GM10266 (cell line): ENCODE measurements around the gene POLR2B.
A peak's percentile ranks its signal among the peaks of the same experiment; 100 is the strongest.

Experiments
- DNase-seq: peaks from one replicate; pipeline ENCODE4 v3.0.0; 2012; ENCODE audit errors: extremely low spot score
- TF ChIP-seq, protein P1 (sequence below): IDR thresholded peaks from 2 replicates; pipeline ENCODE4 v1.5.1; 2012; ENCODE audit warnings: mild to moderate bottlenecking, low read depth; ENCODE audit not compliant: control insufficient read depth, insufficient read depth; ENCODE audit errors: missing control alignments

Gene POLR2B

GRCh38 chr4:56973336-56973735 is 5.4 kb upstream of the POLR2B start:
- no peak for DNase-seq
- TF ChIP-seq, protein P1, sequence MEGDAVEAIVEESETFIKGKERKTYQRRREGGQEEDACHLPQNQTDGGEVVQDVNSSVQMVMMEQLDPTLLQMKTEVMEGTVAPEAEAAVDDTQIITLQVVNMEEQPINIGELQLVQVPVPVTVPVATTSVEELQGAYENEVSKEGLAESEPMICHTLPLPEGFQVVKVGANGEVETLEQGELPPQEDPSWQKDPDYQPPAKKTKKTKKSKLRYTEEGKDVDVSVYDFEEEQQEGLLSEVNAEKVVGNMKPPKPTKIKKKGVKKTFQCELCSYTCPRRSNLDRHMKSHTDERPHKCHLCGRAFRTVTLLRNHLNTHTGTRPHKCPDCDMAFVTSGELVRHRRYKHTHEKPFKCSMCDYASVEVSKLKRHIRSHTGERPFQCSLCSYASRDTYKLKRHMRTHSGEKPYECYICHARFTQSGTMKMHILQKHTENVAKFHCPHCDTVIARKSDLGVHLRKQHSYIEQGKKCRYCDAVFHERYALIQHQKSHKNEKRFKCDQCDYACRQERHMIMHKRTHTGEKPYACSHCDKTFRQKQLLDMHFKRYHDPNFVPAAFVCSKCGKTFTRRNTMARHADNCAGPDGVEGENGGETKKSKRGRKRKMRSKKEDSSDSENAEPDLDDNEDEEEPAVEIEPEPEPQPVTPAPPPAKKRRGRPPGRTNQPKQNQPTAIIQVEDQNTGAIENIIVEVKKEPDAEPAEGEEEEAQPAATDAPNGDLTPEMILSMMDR, result no peak

- TF ChIP-seq, protein P1, result no peak
- no peak for DNase-seq
Measured at GRCh38 chr4:56976283-56976836, 2.3 kb upstream of the POLR2B start.

DNA sequence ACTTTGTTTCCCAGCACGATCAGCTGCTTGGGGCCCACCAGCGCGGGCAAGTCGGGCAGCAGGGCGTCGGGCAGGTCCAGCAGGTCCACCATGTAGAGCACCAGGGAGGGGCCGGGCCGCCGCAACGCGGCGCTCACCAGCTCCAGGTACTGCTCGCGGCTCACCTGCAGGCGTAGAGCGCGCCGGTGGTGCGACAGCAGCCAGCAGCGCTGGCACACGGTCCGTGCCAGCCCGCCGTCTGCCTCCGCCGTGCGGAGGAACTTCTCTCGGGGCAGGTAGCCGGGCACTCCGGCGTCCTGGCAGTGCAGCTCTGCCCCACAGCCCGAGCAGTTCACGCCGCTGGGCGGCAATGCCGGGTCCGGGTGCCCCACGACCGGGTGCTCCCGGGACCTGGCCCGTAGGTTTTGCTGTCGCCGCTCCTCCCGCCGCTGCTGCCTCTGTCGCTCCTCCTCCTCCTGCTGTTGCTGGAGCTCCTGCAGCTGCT is 1.8 kb upstream of the POLR2B start:
- TF ChIP-seq, protein P1, result peak; percentile 15
- DNase-seq, result no peak

- DNase-seq, result peak; percentile 95
- TF ChIP-seq, protein P1, result no peak
Measured at GRCh38 chr4:56977321-56978012, 1.2 kb upstream of the POLR2B start, which contains the start of gene NOA1. NOA1 (minus strand) TSS chr4:56977606; CDS start chr4:56977585, 21 bp downstream.

- TF ChIP-seq, protein P1, result no peak
- DNase-seq, result no peak
Measured at GRCh38 chr4:56979421-56980072, 851 bp downstream of the POLR2B start.

- TF ChIP-seq, protein P1, result no peak
- no peak for DNase-seq
Measured at GRCh38 chr4:56981795-56982201, 3.1 kb downstream of the POLR2B start.

- DNase-seq, result no peak
- TF ChIP-seq, protein P1, result no peak
Measured at GRCh38 chr4:56986192-56986591, 7.5 kb downstream of the POLR2B start.
